SH-SY5Y (cell line): ENCODE data around the gene CALML4.

Experiments used
- GATA2 ChIP-seq: IDR thresholded peaks from 2 replicates; pipeline ENCODE4 v1.6.1; 2011; ENCODE audit warnings: mild to moderate bottlenecking, low read depth, low read length
- GATA3 ChIP-seq: IDR thresholded peaks from 2 replicates; pipeline ENCODE4 v1.6.1; 2011; ENCODE audit warnings: low read depth, mild to moderate bottlenecking, low read length, moderate library complexity

CALML4 gene

GRCh38 chr15:68213991-68214837 lies 9.1 kb upstream of the CALML4 start:
- TF ChIP-seq GATA3 (no peak), GATA2 (no peak)

GRCh38 chr15:68211656-68212320 lies 6.7 kb upstream of the CALML4 start:
- no peak for TF ChIP-seq GATA2
- no peak for TF ChIP-seq GATA3

GRCh38 chr15:68210821-68211655 lies 5.9 kb upstream of the CALML4 start:
- no peak for TF ChIP-seq GATA2
- TF ChIP-seq GATA3 = no peak

GRCh38 chr15:68210409-68210756 lies 5.3 kb upstream of the CALML4 start:
- TF ChIP-seq GATA3 (no peak), GATA2 (no peak)

GRCh38 chr15:68209735-68210408 lies 4.7 kb upstream of the CALML4 start:
- TF ChIP-seq GATA3 (no peak), GATA2 (no peak)

GRCh38 chr15:68209272-68209671 lies 4.1 kb upstream of the CALML4 start:
- TF ChIP-seq GATA3 (no peak), GATA2 (no peak)

- no peak for TF ChIP-seq GATA3
- no peak for TF ChIP-seq GATA2
These were observed 3.6 kb upstream of the CALML4 start for GRCh38 chr15:68208636-68209240.

- no peak for TF ChIP-seq GATA3
These were observed 3.0 kb upstream of the CALML4 start for GRCh38 chr15:68208136-68208535.

GRCh38 chr15:68207176-68207935 lies 2.2 kb upstream of the CALML4 start:
- TF ChIP-seq GATA2 (no peak), GATA3 (no peak)

GRCh38 chr15:68206711-68207151 lies 1.6 kb upstream of the CALML4 start:
- TF ChIP-seq GATA3 (no peak), GATA2 (no peak)

- TF ChIP-seq GATA3 (no peak), GATA2 (no peak)
These were observed 915 bp upstream of the CALML4 start for GRCh38 chr15:68205954-68206539.

GRCh38 chr15:68205558-68205944 lies 419 bp upstream of the CALML4 start:
- no peak for TF ChIP-seq GATA3
- TF ChIP-seq GATA2 = no peak

GRCh38 chr15:68204361-68204760 lies 771 bp downstream of the CALML4 start:
- no peak for TF ChIP-seq GATA3
- no peak for TF ChIP-seq GATA2
